Measurements from ENCODE around the gene PDE9A. TPM values are rescaled to one million over a fixed set of nuclear protein-coding genes. Genes with fewer than 3 reads are reported as not detected.
A peak's percentile ranks its signal among the peaks of the same experiment; 100 is the strongest.

Gene PDE9A
- total RNA-seq, 6 experiments from 2014 or later = not detected

DNA sequence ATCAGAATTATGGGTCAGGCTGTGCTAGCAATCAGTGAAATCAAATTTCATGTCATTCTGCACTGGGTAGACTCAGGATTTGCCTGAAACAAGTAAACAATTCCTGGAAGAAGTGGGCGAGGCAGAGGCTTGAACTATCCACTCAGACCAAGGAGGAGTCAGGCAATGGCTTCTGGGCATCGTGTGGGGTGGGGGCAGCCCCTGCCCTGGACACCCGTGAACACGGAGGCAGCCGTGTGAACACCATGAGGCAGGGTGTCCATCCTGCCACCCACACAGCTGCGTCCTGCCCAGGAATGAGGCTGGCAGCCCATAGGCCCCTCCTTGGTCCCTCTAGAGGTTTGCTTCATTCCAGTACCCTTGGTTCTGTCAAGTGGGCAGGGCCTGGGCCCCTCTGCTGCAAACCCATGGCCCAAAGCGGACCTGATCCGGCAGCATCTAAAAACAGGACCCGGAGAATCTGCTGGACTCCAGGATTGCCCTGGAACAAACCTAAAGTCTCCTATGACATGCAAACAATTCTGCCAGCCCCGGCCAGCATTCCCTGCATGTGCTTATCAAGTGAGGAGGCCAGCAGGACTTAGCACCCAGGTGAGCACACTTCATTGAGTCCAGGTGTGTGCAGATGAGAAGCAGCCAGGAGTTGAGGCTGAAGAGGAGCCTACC is 69.5 kb downstream of the PDE9A start:
- Mint-ChIP-seq H3K9me3 (peaks cover 30% of the 10 kb centered on the region), H3K27ac (no peak overlapping the region; the same call in 1 of the 2 replicates), H3K4me3 (no peak overlapping the region), H3K36me3 (ENCODE audit: low read depth) (no peaks in the 10 kb centered on the region; the same call in 1 of the 2 replicates), H3K4me1 (ENCODE audit: low read depth) (peaks cover 13% of the 10 kb centered on the region), H3K27me3 (ENCODE audit: insufficient read depth) (peaks cover 9% of the 10 kb centered on the region)
- TF ChIP-seq CTCF (IDR thresholded peaks at IDR 0.05) = no peak
- DNase-seq = no peak

GRCh38 chr21:42724226-42724920 is 71.0 kb downstream of the PDE9A start:
- peak overlapping the region; percentile 18; the same call in 1 of the 2 replicates for H3K4me3 Mint-ChIP-seq
- peaks cover 9% of the 10 kb centered on the region for H3K27me3 Mint-ChIP-seq (ENCODE audit: insufficient read depth)
- peaks cover 22% of the 10 kb centered on the region for H3K9me3 Mint-ChIP-seq
- peak overlapping the region; percentile 28; the same call in 1 of the 2 replicates for H3K27ac Mint-ChIP-seq
- peak; percentile 61 for DNase-seq
- H3K4me1 Mint-ChIP-seq (ENCODE audit: low read depth) = peaks cover 13% of the 10 kb centered on the region
- H3K36me3 Mint-ChIP-seq (ENCODE audit: low read depth) = no peaks in the 10 kb centered on the region; the same call in 1 of the 2 replicates
- TF ChIP-seq CTCF (IDR thresholded peaks at IDR 0.05) = no peak

- no peaks in the 10 kb centered on the region for H3K36me3 Mint-ChIP-seq (ENCODE audit: low read depth)
- no peak for TF ChIP-seq CTCF (IDR thresholded peaks at IDR 0.05)
- H3K27me3 Mint-ChIP-seq (ENCODE audit: insufficient read depth) = peaks cover 7% of the 10 kb centered on the region
- peaks cover 22% of the 10 kb centered on the region for H3K9me3 Mint-ChIP-seq
- no peak for DNase-seq
- peaks cover 13% of the 10 kb centered on the region for H3K4me1 Mint-ChIP-seq (ENCODE audit: low read depth)
- no peak overlapping the region for H3K4me3 Mint-ChIP-seq
- no peak overlapping the region for H3K27ac Mint-ChIP-seq
These were observed 72.1 kb downstream of the PDE9A start for GRCh38 chr21:42725416-42725930.

GRCh38 chr21:42731264-42732032 is 78.0 kb downstream of the PDE9A start:
- DNase-seq = no peak
- H3K4me1 Mint-ChIP-seq (ENCODE audit: low read depth) = no peaks in the 10 kb centered on the region
- no peaks in the 10 kb centered on the region for H3K27me3 Mint-ChIP-seq (ENCODE audit: insufficient read depth)
- no peak for TF ChIP-seq CTCF (IDR thresholded peaks at IDR 0.05)
- no peak overlapping the region for H3K4me3 Mint-ChIP-seq
- H3K9me3 Mint-ChIP-seq = peaks cover 5% of the 10 kb centered on the region; the same call in 1 of the 2 replicates
- no peaks in the 10 kb centered on the region for H3K36me3 Mint-ChIP-seq (ENCODE audit: low read depth)
- H3K27ac Mint-ChIP-seq = no peak overlapping the region

- no peak for DNase-seq
- peaks cover 5% of the 10 kb centered on the region; the same call in 1 of the 2 replicates for H3K9me3 Mint-ChIP-seq
- no peak for TF ChIP-seq CTCF (IDR thresholded peaks at IDR 0.05)
- H3K36me3 Mint-ChIP-seq (ENCODE audit: low read depth) = no peaks in the 10 kb centered on the region
- H3K27ac Mint-ChIP-seq = no peak overlapping the region
- H3K4me3 Mint-ChIP-seq = no peak overlapping the region
- no peaks in the 10 kb centered on the region for H3K27me3 Mint-ChIP-seq (ENCODE audit: insufficient read depth)
- H3K4me1 Mint-ChIP-seq (ENCODE audit: low read depth) = no peaks in the 10 kb centered on the region
These were observed 78.6 kb downstream of the PDE9A start for GRCh38 chr21:42732033-42732410.
